ENCODE results near the gene RAB20.

The RAB20 gene

DNA sequence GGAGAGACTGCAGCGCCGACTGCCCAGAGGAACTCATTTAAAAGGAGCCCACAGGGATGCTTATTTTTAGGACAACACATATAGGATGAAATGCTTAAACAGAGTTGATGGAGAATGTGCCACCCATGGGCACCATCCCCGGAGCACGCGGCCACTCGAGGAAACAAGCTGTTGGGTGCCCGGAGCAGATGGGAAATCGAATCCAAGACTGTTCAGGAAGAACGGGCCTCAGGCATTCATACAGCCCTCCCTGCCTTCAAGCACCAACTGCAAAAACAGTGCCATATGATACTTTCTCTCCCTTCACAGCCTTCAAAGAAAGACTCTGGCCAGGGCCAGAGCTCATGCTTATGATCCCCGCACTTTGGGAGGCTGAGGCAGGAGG lies 40.2 kb downstream of the RAB20 start:
- H3K36me3 Mint-ChIP-seq (ENCODE audit: low read depth), result no peaks in the 10 kb centered on the region
- DNase-seq, result no peak
- H3K27ac Mint-ChIP-seq, result no peak overlapping the region
- peaks cover 23% of the 10 kb centered on the region for H3K4me1 Mint-ChIP-seq (ENCODE audit: low read depth)
- H3K9me3 Mint-ChIP-seq, result no peaks in the 10 kb centered on the region
- no peak overlapping the region for H3K4me3 Mint-ChIP-seq
- H3K27me3 Mint-ChIP-seq, result peaks cover 4% of the 10 kb centered on the region

DNA sequence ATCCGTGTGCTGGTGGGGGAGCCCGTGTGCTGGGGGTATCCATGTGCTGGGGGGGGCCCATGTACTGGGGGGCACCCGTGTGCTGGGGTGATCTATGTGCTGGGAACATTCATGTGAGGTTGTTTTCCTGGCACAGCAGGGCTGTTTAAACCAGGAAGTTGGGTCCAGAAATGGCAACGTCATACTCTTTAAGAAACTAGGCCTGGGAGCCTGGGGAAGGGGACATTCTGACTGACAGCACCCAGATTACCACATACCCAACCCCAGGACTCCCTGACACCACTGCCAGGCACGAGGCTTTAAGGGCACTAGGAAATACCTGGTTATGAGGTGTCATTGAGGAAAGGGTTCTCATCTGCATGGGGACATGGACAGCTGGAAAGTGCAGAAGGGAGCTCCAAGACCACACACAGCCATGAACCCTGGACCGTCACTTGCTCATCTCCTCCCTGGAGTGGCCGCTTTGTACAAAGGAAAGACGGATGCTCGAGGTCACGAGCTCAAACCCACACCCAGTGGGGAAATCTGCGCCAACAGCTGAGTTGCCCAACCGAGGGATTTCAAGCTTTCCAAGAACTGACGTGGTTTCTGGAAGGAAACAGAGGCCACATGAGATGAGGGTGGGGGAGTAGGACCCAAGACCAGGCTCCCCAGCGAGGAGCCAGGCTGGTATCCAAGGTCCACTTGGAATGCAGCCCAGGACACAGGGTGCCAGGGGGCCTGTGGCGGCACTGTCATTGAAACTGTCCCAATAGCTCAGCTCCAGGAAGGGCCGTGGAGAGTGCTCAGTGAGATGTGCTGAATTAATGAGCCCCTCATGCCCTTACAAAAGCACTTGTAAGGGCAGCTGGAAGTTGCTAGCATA lies 40.9 kb downstream of the RAB20 start:
- Mint-ChIP-seq H3K27ac (peak overlapping the region; percentile 30), H3K9me3 (no peaks in the 10 kb centered on the region), H3K36me3 (ENCODE audit: low read depth) (no peaks in the 10 kb centered on the region), H3K4me3 (no peak overlapping the region), H3K27me3 (peaks cover 4% of the 10 kb centered on the region), H3K4me1 (ENCODE audit: low read depth) (peaks cover 22% of the 10 kb centered on the region)
- DNase-seq, result no peak

DNA sequence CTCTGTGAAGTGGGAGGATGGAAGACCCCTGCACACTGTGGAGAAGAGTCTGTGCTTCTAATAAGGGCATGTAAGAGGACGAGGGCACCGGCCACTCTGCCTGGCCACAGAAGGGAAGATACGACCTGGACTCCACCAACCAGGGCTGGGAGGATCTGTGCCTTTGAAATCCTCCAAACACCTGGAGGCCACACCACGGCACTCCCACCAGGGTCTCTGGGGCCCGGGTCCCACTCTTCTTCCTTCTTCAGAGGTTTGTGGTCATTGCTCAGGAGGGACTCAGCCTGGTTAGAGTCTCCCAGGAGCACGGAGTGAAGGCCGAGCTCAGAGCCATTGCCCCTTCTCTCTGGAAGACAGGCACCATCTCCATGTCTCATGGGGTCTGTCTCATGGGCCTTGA lies 42.0 kb downstream of the RAB20 start:
- H3K4me1 Mint-ChIP-seq (ENCODE audit: low read depth), result peaks cover 16% of the 10 kb centered on the region
- no peak overlapping the region for H3K27ac Mint-ChIP-seq
- H3K27me3 Mint-ChIP-seq, result peaks cover 4% of the 10 kb centered on the region
- no peaks in the 10 kb centered on the region for H3K36me3 Mint-ChIP-seq (ENCODE audit: low read depth)
- no peak for DNase-seq
- H3K9me3 Mint-ChIP-seq, result no peaks in the 10 kb centered on the region
- no peak overlapping the region for H3K4me3 Mint-ChIP-seq

DNA sequence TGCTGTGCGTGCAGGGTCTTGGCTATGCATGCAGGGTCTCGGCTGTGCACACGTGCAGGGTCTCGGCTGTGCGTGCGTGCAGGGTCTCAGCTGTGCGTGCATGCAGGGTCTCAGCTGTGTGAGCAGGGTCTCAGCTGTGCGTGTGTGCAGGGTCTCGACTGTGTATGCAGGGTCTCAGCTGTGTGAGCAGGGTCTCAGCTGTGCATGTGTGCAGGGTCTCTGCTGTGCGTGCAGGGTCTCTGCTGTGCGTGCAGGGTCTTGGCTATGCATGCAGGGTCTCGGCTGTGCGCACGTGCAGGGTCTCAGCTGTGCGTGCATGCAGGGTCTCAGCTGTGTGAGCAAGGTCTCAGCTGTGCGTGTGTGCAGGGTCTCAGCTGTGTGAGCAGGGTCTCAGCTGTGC lies 42.5 kb downstream of the RAB20 start:
- Mint-ChIP-seq H3K9me3 (no peaks in the 10 kb centered on the region), H3K4me1 (ENCODE audit: low read depth) (peaks cover 12% of the 10 kb centered on the region), H3K27me3 (peaks cover 4% of the 10 kb centered on the region), H3K36me3 (ENCODE audit: low read depth) (no peaks in the 10 kb centered on the region), H3K27ac (no peak overlapping the region), H3K4me3 (no peak overlapping the region)
- no peak for DNase-seq

DNA sequence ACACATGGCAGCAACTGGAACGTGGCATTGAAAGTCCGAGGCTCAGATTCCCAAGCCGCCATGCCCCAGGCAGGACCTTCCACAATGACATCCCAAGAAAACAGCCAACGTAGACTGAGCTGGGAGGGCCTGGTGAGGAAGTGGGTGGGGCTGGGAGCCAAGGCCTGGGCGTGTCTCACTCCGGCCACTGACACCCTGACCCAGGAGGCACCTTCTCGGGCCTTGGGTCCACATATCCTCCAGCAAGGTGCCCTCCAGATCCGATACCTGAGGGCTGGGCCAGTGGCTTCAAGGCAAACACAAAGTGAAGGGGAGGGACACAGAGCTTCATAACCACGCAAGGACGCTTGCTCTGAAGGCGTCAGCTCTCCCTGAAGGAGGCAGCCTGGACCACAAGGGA lies 43.0 kb downstream of the RAB20 start:
- H3K36me3 Mint-ChIP-seq (ENCODE audit: low read depth), result no peaks in the 10 kb centered on the region
- H3K9me3 Mint-ChIP-seq, result no peaks in the 10 kb centered on the region
- H3K27ac Mint-ChIP-seq, result no peak overlapping the region
- peaks cover 4% of the 10 kb centered on the region for H3K27me3 Mint-ChIP-seq
- no peak for DNase-seq
- H3K4me1 Mint-ChIP-seq (ENCODE audit: low read depth), result peaks cover 12% of the 10 kb centered on the region
- H3K4me3 Mint-ChIP-seq, result no peak overlapping the region

DNA sequence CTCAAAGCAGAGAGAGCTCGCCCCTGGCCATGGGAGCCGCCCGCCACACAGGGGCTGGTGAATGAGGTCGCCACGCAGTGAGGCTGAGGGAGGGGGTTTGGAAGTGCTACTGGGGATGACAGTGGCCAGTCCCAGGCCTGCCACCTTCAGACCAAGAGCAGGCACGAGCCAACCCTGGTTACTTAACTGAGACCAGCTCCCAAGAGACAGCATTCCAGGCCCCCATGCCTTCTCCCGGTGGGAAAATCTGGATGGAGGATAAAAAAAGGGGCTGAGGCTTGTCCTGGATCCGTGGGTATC lies 43.3 kb downstream of the RAB20 start:
- Mint-ChIP-seq H3K4me3 (no peak overlapping the region), H3K9me3 (no peaks in the 10 kb centered on the region), H3K4me1 (ENCODE audit: low read depth) (peaks cover 12% of the 10 kb centered on the region), H3K27me3 (peaks cover 4% of the 10 kb centered on the region), H3K27ac (no peak overlapping the region), H3K36me3 (ENCODE audit: low read depth) (no peaks in the 10 kb centered on the region)
- DNase-seq, result no peak

DNA sequence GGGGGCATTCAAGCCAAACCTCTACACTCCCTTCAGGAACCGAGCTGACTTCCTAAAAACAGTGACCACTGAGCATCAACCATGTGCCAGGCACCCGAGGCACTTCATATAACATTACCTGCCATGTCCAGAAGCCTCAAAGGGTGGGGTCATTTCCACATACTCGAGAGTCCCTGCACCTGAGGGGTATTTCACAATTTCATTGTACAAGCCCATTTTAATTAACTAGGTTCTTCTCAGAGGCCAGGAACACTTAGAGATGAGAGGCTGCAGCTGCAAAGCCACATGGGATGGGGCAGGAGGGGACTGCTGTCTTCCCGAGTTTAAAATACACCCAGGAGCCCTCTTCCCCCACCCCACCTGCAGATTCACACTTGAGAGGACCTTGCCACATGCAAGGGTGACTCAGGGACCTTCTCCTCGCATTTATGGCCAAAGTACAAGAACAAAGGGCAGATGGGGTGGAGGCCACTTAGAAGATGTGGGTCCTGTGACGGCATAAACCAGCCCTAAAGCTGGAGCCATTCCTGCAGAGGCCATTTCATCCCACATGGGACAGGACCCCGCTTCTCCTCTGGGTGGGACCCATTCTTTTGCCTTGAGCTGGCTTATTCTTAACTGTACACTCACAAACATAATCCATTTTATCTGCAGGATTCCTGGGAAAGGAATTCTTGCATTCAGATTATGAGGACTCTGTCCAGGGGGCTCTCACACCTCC lies 43.9 kb downstream of the RAB20 start:
- Mint-ChIP-seq H3K4me1 (ENCODE audit: low read depth) (peaks cover 12% of the 10 kb centered on the region), H3K27me3 (peaks cover 4% of the 10 kb centered on the region), H3K4me3 (no peak overlapping the region), H3K36me3 (ENCODE audit: low read depth) (no peaks in the 10 kb centered on the region), H3K27ac (no peak overlapping the region), H3K9me3 (no peaks in the 10 kb centered on the region)
- no peak for DNase-seq

DNA sequence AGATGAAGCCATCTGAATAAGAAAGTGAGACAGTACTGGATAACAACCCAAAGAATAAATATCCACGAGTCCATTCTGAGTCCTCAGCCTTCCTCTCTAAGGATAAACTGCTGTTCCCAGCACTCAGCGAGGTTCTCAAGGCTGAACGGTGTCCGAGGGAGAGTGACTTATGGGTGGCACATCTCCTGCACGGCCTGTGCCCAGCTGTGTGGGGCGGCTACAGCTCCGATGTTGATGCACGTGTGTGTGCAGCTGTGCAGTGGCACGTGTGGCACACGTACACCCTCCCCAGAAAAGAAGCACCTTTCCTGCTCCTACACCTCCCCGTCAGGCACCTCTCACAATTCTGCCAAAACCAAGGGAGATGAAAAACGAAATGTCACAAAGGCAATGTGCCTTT lies 45.0 kb downstream of the RAB20 start:
- Mint-ChIP-seq H3K4me1 (ENCODE audit: low read depth) (peaks cover 12% of the 10 kb centered on the region), H3K36me3 (ENCODE audit: low read depth) (no peaks in the 10 kb centered on the region)

DNA sequence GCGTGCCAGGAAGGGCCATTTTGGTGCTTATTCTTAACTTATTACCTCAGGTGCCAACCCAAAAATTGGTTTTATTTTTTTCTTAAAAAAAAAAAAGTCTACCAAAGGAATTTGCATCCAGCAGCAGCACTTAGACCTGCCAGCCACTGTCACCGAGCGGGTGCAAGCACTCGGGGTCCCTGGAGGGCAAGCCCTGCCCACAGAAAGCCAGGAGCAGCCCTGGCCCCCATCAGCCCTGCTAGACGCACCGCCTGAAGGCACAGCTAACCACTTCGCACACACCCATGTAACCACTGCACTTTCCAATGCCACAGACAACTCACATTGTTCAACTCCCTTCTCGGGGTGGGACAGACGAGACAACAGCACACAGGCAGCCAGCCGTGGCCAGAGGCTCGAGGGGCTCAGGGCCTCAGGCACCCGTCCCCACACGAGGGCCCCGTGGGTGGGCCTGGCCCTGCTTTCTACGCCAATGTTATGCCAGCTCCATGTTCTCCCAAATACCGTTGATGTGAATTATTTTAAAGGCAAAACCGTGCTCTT lies 49.3 kb downstream of the RAB20 start:
- no peaks in the 10 kb centered on the region for H3K36me3 Mint-ChIP-seq (ENCODE audit: low read depth)
- DNase-seq, result no peak
- no peak overlapping the region for H3K4me3 Mint-ChIP-seq
- peaks cover 12% of the 10 kb centered on the region for H3K4me1 Mint-ChIP-seq (ENCODE audit: low read depth)
- H3K27me3 Mint-ChIP-seq, result peaks cover 2% of the 10 kb centered on the region
- no peak overlapping the region for H3K27ac Mint-ChIP-seq
- H3K9me3 Mint-ChIP-seq, result no peaks in the 10 kb centered on the region

More for the DNA sequence above, 45.0 kb downstream of the RAB20 start:
- no peak for DNase-seq
- Mint-ChIP-seq H3K27me3 (peaks cover 4% of the 10 kb centered on the region), H3K9me3 (no peaks in the 10 kb centered on the region), H3K4me3 (no peak overlapping the region), H3K27ac (no peak overlapping the region)

DNA sequence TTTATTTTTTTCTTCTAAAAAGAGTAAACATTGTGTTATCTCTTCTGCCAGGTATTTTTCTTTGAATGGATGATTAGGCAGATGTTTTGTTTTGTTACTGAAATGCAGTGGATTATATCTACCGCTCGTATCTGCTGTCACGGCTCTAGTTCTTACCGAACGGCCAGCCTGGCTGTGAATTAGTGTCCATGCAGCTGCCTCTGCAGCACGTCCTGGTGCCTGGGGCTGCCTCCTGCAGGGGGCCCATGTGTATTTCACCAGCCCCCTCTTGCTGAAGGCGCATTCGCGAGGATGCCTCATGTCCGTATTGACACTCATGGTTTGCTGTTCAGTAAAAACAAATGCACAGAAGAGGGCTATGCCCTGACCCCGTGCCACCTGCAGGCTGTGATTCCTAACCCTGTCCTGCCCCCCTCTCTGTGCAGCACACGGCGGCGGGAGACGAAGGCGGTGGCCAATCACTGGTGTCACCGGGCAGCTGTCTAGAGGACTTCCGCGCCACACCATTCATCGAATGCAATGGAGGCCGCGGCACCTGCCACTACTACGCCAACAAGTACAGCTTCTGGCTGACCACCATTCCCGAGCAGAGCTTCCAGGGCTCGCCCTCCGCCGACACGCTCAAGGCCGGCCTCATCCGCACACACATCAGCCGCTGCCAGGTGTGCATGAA lies 49.9 kb downstream of the RAB20 start:
- no peak overlapping the region for H3K4me3 Mint-ChIP-seq
- no peaks in the 10 kb centered on the region for H3K36me3 Mint-ChIP-seq (ENCODE audit: low read depth)
- no peaks in the 10 kb centered on the region for H3K9me3 Mint-ChIP-seq
- DNase-seq, result no peak
- no peak overlapping the region for H3K27ac Mint-ChIP-seq
- H3K4me1 Mint-ChIP-seq (ENCODE audit: low read depth), result peaks cover 12% of the 10 kb centered on the region
- H3K27me3 Mint-ChIP-seq, result no peaks in the 10 kb centered on the region

DNA sequence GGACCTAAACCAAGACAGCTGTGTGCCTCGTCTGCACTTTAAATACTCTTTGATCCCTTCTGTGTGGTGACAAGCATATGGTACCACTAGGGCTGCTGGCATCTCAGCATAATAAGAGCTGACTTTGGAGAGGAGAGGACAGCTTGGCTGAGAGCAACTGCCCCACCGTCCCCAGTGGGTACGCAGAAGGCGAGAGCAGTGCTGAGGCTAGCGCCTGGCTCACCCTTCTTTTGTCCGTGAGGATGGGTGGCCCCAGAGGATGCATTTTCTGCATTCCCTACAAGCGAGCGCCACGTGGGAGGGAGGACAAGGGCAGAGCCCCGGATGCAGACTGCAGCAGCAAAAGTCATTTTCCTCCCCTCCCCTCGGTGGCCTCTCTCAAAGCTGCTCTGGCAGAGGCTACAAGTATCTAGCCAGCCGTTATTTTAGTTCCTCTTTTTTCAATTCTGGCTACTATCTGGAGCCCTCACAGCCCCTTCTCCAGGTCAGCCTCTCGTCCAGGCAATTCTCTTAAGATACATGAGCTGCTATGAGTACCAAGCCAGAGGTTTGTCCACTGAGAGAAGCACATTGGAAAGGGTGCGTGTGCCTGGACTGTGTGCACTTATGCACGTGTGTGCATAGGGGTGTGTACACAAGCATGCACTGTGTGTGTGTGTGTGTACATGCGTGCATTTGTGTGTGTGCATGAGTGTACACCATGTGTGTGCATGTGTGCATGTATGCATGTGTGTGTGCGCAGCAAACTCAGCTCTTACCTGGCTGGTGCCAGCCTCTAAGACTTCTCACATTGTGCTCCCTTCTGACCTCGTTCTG lies 51.3 kb downstream of the RAB20 start:
- H3K4me1 Mint-ChIP-seq (ENCODE audit: low read depth), result peaks cover 4% of the 10 kb centered on the region

DNA sequence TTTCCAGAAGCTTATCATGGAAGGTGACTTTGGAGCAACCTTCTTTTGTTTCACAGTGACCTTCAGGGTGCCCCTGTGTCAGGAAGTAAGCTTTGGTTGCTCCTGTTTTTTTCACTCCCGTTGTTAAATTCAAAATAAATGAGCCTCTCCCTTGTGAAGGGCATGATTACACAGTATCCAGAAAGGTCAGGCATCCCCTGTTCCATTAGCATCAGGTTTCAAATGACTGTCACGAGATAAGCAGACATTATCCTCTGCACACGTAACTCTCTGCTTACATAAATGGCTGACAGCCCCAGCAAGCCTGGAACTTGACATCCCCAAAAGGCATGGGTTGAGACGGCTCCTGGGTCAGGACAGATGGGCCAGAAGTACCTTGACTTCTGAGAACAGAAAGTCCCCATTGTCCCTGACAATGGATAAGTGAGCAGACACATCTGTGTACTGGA lies 52.0 kb downstream of the RAB20 start:
- DNase-seq, result no peak
- Mint-ChIP-seq H3K36me3 (ENCODE audit: low read depth) (no peaks in the 10 kb centered on the region), H3K27ac (no peak overlapping the region), H3K4me1 (ENCODE audit: low read depth) (no peaks in the 10 kb centered on the region), H3K4me3 (no peak overlapping the region), H3K9me3 (no peaks in the 10 kb centered on the region), H3K27me3 (peaks cover 7% of the 10 kb centered on the region)

More for the DNA sequence above, 51.3 kb downstream of the RAB20 start:
- H3K4me3 Mint-ChIP-seq, result no peak overlapping the region
- H3K27me3 Mint-ChIP-seq, result peaks cover 6% of the 10 kb centered on the region
- DNase-seq, result no peak
- no peak overlapping the region for H3K27ac Mint-ChIP-seq
- no peaks in the 10 kb centered on the region for H3K36me3 Mint-ChIP-seq (ENCODE audit: low read depth)
- H3K9me3 Mint-ChIP-seq, result no peaks in the 10 kb centered on the region

DNA sequence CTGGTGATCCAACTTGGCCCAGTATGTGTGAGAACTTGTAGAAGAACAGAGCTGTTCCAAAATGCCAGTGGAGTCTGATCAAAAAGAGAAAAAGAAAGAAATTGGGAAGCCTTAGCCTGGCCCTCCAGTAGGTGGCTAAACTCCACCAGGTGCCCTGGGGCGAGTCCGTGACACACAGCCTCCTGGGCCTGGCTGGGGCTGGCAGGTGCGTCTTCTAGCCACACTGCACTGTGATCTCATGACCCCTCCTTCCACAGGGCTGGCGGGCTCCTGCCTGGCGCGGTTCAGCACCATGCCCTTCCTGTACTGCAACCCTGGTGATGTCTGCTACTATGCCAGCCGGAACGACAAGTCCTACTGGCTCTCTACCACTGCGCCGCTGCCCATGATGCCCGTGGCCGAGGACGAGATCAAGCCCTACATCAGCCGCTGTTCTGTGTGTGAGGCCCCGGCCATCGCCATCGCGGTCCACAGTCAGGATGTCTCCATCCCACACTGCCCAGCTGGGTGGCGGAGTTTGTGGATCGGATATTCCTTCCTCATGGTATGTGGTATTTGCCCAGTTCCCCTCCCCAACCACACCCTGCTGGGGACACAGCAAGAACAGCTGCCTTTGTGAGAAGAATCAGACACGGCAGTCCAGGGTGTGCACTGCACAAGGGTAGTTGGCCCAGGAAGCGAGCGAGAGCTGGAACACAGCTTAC lies 53.7 kb downstream of the RAB20 start:
- no peaks in the 10 kb centered on the region for H3K4me1 Mint-ChIP-seq (ENCODE audit: low read depth)
- peaks cover 9% of the 10 kb centered on the region for H3K27me3 Mint-ChIP-seq
- no peak for DNase-seq
- H3K9me3 Mint-ChIP-seq, result no peaks in the 10 kb centered on the region
- H3K27ac Mint-ChIP-seq, result no peak overlapping the region
- H3K4me3 Mint-ChIP-seq, result no peak overlapping the region
- no peaks in the 10 kb centered on the region for H3K36me3 Mint-ChIP-seq (ENCODE audit: low read depth)
